Measurements from ENCODE around the gene ASPHD1.

Gene ASPHD1, protein sequence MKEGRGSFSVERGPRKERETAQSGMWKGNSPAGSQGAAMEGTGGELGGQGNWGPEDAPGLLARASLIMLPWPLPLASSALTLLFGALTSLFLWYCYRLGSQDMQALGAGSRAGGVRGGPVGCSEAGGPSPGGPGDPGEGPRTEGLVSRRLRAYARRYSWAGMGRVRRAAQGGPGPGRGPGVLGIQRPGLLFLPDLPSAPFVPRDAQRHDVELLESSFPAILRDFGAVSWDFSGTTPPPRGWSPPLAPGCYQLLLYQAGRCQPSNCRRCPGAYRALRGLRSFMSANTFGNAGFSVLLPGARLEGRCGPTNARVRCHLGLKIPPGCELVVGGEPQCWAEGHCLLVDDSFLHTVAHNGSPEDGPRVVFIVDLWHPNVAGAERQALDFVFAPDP

DNA sequence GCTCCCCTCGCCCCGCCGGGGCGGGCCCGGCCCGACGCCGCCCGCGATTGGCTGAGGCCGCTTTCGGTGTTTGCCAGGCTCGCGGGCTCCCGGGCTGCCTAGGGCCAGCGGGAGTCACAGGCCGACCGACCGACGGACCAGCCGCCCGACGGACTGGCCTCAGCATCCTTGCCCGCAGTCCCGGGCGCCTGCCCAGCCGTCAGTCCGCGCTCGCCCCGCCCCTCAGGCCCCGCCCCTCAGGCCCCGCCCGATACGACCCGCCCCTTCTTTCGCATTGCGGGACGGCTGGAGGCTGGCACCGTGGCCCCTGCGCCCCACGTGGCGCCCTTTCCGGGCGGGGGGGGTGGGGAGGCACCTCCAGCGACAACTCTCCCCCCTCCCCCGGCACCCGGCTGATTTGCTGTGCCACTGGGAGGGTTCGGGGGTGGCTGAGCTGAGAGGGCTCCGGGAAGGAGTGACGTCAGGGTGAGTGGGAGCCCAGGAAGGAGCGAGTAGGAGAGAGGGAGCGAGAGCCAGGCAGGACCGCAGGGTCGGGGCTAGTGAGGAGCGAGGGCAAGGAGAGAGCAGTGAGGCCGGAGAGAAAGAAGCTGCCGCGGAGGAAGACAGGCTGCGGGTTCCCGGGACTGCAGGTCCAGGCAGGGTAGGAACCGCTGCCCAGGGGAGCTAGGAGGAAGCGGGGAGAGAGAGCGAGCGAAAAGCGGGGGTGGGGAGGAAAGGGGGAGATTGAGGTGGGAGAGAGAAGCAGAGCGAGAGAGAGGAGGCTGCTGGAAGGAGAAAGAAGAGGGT lies at the start of gene ASPHD1:
TSS of gene ASPHD1 (plus strand) at position 387 of the 786 bp plus-strand sequence. CDS start 484 bp downstream, outside the sequence.
- Histone ChIP-seq H3K36me3 (ENCODE audit: control insufficient read depth, insufficient read depth, low read length) (no peaks in the 10 kb centered on the region), H3K4me3 (ENCODE audit: low read length) (peak within 1 kb of the TSS; percentile 60), H3K27me3 (ENCODE audit: control insufficient read depth, insufficient read depth, low read length) (peaks cover 17% of the 10 kb centered on the region), H3K9ac (ENCODE audit: low read length) (no peak within 1 kb of the TSS), H3K27ac (ENCODE audit: low read depth, low read length) (no peak within 1 kb of the TSS), H3K4me1 (ENCODE audit: control insufficient read depth, insufficient read depth, low read length) (no peaks in the 10 kb centered on the region)

DNA sequence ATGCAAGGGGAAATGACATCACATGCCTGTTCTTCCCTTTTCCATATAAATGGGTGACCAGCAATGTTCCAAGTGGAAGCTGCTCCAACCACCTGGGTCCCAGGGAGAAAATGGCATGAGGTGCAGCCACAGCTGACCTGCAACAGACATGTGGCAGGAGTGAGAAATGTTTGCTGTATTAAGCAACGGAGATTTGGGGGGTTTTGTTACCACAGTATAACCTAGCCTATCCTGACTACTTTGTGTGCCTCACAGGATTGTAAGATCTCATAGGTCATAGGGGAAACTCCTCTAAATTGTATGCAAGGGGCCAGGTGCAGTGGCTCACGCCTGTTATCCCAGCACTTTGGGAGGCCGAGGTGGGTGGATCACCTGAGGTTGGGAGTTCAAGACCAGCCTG lies 49.3 kb upstream of the ASPHD1 start:
- H3K27me3 ChIP-seq (ENCODE audit: control insufficient read depth, insufficient read depth, low read length): no peaks in the 10 kb centered on the region

GRCh38 chr16:29852654-29853053 lies 47.6 kb upstream of the ASPHD1 start:
- no peaks in the 10 kb centered on the region for H3K27me3 ChIP-seq (ENCODE audit: control insufficient read depth, insufficient read depth, low read length)
- peaks cover 3% of the 10 kb centered on the region for H3K36me3 ChIP-seq (ENCODE audit: control insufficient read depth, insufficient read depth, low read length)
- H3K27ac ChIP-seq (ENCODE audit: low read depth, low read length): no peak overlapping the region
- H3K9ac ChIP-seq (ENCODE audit: low read length): no peak overlapping the region
- no peak overlapping the region for H3K4me3 ChIP-seq (ENCODE audit: low read length)
- H3K4me1 ChIP-seq (ENCODE audit: control insufficient read depth, insufficient read depth, low read length): no peaks in the 10 kb centered on the region

More for the DNA sequence above, 49.3 kb upstream of the ASPHD1 start:
- Histone ChIP-seq H3K27ac (ENCODE audit: low read depth, low read length) (no peak overlapping the region), H3K4me1 (ENCODE audit: control insufficient read depth, insufficient read depth, low read length) (no peaks in the 10 kb centered on the region), H3K9ac (ENCODE audit: low read length) (no peak overlapping the region), H3K36me3 (ENCODE audit: control insufficient read depth, insufficient read depth, low read length) (peaks cover 15% of the 10 kb centered on the region), H3K4me3 (ENCODE audit: low read length) (no peak overlapping the region)

GRCh38 chr16:29854520-29855100 lies 45.7 kb upstream of the ASPHD1 start:
- no peak overlapping the region for H3K4me3 ChIP-seq (ENCODE audit: low read length)
- no peaks in the 10 kb centered on the region for H3K4me1 ChIP-seq (ENCODE audit: control insufficient read depth, insufficient read depth, low read length)
- H3K27ac ChIP-seq (ENCODE audit: low read depth, low read length): no peak overlapping the region
- no peaks in the 10 kb centered on the region for H3K27me3 ChIP-seq (ENCODE audit: control insufficient read depth, insufficient read depth, low read length)
- no peak overlapping the region for H3K9ac ChIP-seq (ENCODE audit: low read length)
- peaks cover 11% of the 10 kb centered on the region for H3K36me3 ChIP-seq (ENCODE audit: control insufficient read depth, insufficient read depth, low read length)

DNA sequence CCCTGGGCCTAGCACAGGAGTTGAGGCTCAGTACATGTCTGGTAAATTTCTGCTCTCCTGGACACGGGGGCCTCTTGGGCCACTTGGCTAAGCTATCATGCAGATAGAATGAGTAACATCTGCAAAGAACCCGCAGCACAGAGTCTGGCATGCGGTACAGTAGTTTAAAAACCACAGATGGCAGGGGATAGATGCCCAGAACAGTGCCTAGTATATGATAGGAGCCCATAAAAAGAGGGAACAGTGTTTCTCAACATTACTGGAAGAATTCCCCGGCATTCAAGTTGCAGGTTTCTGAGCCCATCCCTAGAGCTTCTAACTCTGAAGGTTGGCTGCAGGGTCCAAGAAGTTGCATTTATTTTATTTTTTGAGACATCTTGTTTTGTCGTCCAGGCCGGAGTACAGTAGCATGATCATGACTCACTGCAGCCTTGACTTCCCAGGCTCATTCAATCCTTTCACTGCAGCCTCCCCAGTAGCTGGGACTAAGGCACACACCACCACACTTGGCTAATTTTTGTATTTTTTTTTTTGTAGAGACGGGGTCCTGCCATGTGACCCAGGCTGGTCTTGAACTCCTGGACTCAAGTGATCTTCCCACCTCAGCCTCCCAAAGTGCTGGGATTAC lies 43.0 kb upstream of the ASPHD1 start:
- H3K9ac ChIP-seq (ENCODE audit: low read length): no peak overlapping the region
- peaks cover 2% of the 10 kb centered on the region for H3K4me1 ChIP-seq (ENCODE audit: control insufficient read depth, insufficient read depth, low read length)
- no peak overlapping the region for H3K27ac ChIP-seq (ENCODE audit: low read depth, low read length)
- no peaks in the 10 kb centered on the region for H3K27me3 ChIP-seq (ENCODE audit: control insufficient read depth, insufficient read depth, low read length)
- H3K4me3 ChIP-seq (ENCODE audit: low read length): no peak overlapping the region
- H3K36me3 ChIP-seq (ENCODE audit: control insufficient read depth, insufficient read depth, low read length): peaks cover 24% of the 10 kb centered on the region

DNA sequence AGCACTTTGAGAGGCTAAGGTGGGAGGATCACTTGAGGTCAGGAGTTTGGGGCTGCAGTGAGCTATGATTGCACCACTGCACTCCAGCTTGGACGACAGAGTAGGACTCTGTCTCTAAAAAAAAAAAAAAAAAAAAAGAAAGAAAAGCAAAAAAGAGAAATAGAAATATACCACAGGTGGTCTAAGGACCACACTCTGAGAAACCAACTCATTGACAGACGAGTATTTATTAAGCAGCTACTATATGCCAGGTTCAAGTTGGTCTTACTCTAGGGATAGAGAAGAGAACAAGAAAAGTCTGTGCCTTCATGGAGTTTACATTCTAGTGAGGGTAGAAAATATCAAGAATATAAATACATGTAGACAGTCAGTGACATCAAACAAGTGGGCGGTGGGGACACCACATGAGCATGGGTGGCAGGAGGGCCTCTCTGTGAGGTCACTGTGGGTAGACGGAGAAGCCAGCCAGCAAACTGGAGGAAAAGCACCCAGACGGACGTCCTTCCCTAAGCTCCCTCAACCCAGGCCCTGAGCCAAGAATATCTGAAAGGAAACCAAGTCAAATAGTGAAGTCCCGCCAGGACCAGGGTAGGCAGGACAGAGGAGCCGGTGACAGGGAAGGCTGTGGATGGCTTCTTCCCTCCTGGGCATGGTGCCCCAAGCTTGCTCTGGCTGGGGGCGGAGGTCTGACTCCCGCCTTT lies 42.0 kb upstream of the ASPHD1 start:
- Histone ChIP-seq H3K27ac (ENCODE audit: low read depth, low read length) (no peak overlapping the region), H3K4me1 (ENCODE audit: control insufficient read depth, insufficient read depth, low read length) (peaks cover 2% of the 10 kb centered on the region), H3K9ac (ENCODE audit: low read length) (no peak overlapping the region), H3K27me3 (ENCODE audit: control insufficient read depth, insufficient read depth, low read length) (no peaks in the 10 kb centered on the region), H3K4me3 (ENCODE audit: low read length) (no peak overlapping the region), H3K36me3 (ENCODE audit: control insufficient read depth, insufficient read depth, low read length) (peaks cover 24% of the 10 kb centered on the region)

DNA sequence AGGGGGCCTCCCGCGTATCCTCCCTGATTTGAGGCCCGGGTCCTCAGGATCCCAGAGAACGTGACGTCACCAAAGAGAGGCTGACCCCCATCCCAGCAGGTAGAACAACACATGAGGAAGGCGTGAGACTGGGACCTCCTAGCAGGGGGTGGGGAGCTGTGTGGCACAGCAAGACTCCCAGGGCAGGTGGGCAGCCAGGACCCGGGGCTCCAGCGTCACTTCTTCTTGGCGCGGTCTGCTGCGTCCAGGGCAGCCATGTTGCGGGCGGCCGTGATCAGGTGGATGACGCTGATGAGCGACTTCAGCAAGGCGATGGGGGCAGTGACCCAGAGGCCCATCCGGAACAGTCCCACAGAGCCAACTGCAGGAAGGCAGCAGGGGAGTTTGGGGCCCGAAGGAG lies 41.3 kb upstream of the ASPHD1 start:
- no peak overlapping the region for H3K9ac ChIP-seq (ENCODE audit: low read length)
- peaks cover 2% of the 10 kb centered on the region for H3K4me1 ChIP-seq (ENCODE audit: control insufficient read depth, insufficient read depth, low read length)
- no peak overlapping the region for H3K4me3 ChIP-seq (ENCODE audit: low read length)
- H3K27me3 ChIP-seq (ENCODE audit: control insufficient read depth, insufficient read depth, low read length): no peaks in the 10 kb centered on the region
- H3K36me3 ChIP-seq (ENCODE audit: control insufficient read depth, insufficient read depth, low read length): peaks cover 24% of the 10 kb centered on the region
- no peak overlapping the region for H3K27ac ChIP-seq (ENCODE audit: low read depth, low read length)

- H3K4me3 ChIP-seq (ENCODE audit: low read length): no peak overlapping the region
- peaks cover 2% of the 10 kb centered on the region for H3K4me1 ChIP-seq (ENCODE audit: control insufficient read depth, insufficient read depth, low read length)
- peaks cover 24% of the 10 kb centered on the region for H3K36me3 ChIP-seq (ENCODE audit: control insufficient read depth, insufficient read depth, low read length)
- no peak overlapping the region for H3K9ac ChIP-seq (ENCODE audit: low read length)
- no peak overlapping the region for H3K27ac ChIP-seq (ENCODE audit: low read depth, low read length)
- H3K27me3 ChIP-seq (ENCODE audit: control insufficient read depth, insufficient read depth, low read length): no peaks in the 10 kb centered on the region
These were observed 40.1 kb upstream of the ASPHD1 start for GRCh38 chr16:29860218-29860617.

DNA sequence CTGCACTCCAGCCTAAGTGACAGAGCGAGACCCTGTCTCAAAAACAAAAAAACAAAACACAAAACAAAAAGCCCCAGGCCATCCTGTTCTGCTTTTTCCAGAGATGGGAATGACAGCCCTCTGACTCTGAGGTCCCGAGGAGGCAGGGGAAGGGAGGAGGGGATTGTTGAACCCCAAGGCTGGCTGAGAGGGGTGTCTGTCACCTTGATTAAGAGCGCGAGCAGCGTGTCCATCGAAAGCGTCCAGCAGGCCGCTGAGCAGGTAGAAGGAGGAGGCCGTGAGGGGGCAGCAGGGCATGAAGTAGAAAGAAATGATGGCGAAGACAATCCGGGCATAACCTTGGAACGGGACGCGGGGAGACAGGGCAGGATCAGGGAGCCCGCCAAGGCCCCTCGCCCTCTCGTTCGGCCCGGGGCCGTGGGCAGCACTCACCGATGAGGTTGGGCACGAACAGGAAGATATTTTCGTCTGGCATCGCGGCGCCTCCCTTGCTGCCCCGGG lies 37.9 kb upstream of the ASPHD1 start:
- no peaks in the 10 kb centered on the region for H3K27me3 ChIP-seq (ENCODE audit: control insufficient read depth, insufficient read depth, low read length)
- peak overlapping the region; percentile 89 for H3K27ac ChIP-seq (ENCODE audit: low read depth, low read length)
- H3K4me3 ChIP-seq (ENCODE audit: low read length): peak overlapping the region; percentile 89
- H3K36me3 ChIP-seq (ENCODE audit: control insufficient read depth, insufficient read depth, low read length): peaks cover 24% of the 10 kb centered on the region
- H3K9ac ChIP-seq (ENCODE audit: low read length): peak overlapping the region; percentile 29
- H3K4me1 ChIP-seq (ENCODE audit: control insufficient read depth, insufficient read depth, low read length): peaks cover 2% of the 10 kb centered on the region

DNA sequence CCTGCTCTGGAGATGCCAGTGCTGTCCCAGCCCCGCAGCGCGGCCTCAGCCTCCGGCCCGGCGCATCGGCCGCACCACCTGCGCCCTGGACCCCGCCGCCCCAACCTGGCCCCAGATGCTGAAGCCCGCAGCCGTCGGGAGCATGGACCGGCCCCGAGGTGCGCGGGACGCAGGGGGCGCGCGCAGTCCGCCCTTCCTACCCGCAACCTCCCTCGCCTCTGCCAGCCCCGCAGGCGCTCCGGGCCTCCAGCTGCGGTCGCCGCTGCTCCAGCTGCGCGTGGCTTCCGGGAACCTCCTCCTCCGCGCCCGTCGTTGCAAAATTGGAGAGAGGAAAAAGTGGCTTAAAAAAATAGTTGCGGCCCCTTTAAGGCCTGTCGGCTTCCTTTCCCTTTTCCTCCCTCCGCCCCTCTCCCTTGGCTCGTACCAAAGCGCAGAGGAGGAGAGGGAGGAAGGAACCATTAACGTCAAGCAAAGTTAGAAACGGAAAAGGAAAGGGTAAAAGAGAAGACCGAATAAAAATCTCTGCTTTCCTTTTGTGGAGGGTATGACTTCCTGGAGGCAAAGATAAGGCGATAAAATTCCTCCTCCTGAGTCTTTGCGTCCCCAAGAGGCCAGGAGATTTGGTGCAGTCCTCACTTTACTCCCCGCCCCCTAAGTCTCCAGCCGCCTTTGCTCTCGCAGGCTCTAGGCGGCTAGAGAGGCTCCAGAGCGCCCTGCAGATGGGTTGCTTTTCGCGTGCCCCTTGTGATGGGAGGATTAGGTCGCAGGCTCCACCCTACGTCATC lies 37.2 kb upstream of the ASPHD1 start, which contains the start of gene CDIPT:
TSS of gene CDIPT (minus strand) at position 343 of the 785 bp plus-strand sequence. CDS start 369 bp downstream, outside the sequence.
- H3K4me1 ChIP-seq (ENCODE audit: control insufficient read depth, insufficient read depth, low read length): peaks cover 2% of the 10 kb centered on the region
- H3K27ac ChIP-seq (ENCODE audit: low read depth, low read length): peak within 1 kb of the TSS; percentile 89
- no peaks in the 10 kb centered on the region for H3K27me3 ChIP-seq (ENCODE audit: control insufficient read depth, insufficient read depth, low read length)
- peaks cover 24% of the 10 kb centered on the region for H3K36me3 ChIP-seq (ENCODE audit: control insufficient read depth, insufficient read depth, low read length)
- peak within 1 kb of the TSS; percentile 89 for H3K4me3 ChIP-seq (ENCODE audit: low read length)
- H3K9ac ChIP-seq (ENCODE audit: low read length): peak within 1 kb of the TSS; percentile 29

GRCh38 chr16:29863669-29863984 lies 36.7 kb upstream of the ASPHD1 start:
- H3K27ac ChIP-seq (ENCODE audit: low read depth, low read length): peak overlapping the region; percentile 89
- H3K9ac ChIP-seq (ENCODE audit: low read length): no peak overlapping the region
- peaks cover 2% of the 10 kb centered on the region for H3K4me1 ChIP-seq (ENCODE audit: control insufficient read depth, insufficient read depth, low read length)
- no peaks in the 10 kb centered on the region for H3K27me3 ChIP-seq (ENCODE audit: control insufficient read depth, insufficient read depth, low read length)
- H3K36me3 ChIP-seq (ENCODE audit: control insufficient read depth, insufficient read depth, low read length): peaks cover 21% of the 10 kb centered on the region
- H3K4me3 ChIP-seq (ENCODE audit: low read length): peak overlapping the region; percentile 89
